HepG2 (cell line): ENCODE data around the gene CNTFR. TPM values are rescaled to one million over a fixed set of nuclear protein-coding genes. Genes with fewer than 3 reads are reported as not detected.

Experiments
- ATAC-seq: fragments of 200-7000 bp; cut with Tn5 transposase; 3 replicates; pipeline ENCODE4 v1.9.1; 2020; ENCODE audit warnings: mild to moderate bottlenecking, moderate library complexity
- BruUV-seq: library from RNA; stranded (reverse); fragments of 400-500 nt; replicated peaks from 2 replicates; lab custom pipeline; 2021; lab: Mats Ljungman, UMichigan
- CTCF ChIA-PET: fragments of 300-600 bp; formaldehyde crosslinking; extraction: SDS; loops from one replicate; lab custom pipeline; 2021; ENCODE audit warnings: low total read pairs, inconsistent platforms, low intra/inter-chr PET ratio; lab: Yijun Ruan, JAX
- POLR2A ChIA-PET: fragments of 350-600 bp; sonication (Branson Sonifier 250); formaldehyde crosslinking; loops from one replicate; lab custom pipeline; 2020; ENCODE audit warnings: antibody characterized with exemption, inconsistent platforms; lab: Yijun Ruan, JAX
- DNase-seq: peaks from one replicate; pipeline ENCODE4 v3.0.0-alpha.2; 2015; ENCODE audit warnings: low spot score
- FAIRE-seq: peaks from 3 replicates; lab custom pipeline; 2011; peaks lifted over from hg19 to GRCh38; lab: Jason Lieb, UNC
- H2AFZ ChIP-seq: one replicate; pipeline ENCODE4 v1.6.1; 2011; ENCODE audit warnings: low read length, inconsistent platforms
- H3K27ac ChIP-seq: fragments of 300-600 bp; 3 replicates; pipeline ENCODE4 v1.8.0; 2011; ENCODE audit warnings: mixed run types, mild to moderate bottlenecking, mixed read lengths, low read length, inconsistent platforms; ENCODE audit not compliant: insufficient read depth; ENCODE audit errors: extremely low read length
- H3K27me3 ChIP-seq, 2 experiments: fragments of 200-600 bp in 1 of 2; 2 replicates in 1 of 2; 3 replicates in 1 of 2; pipeline versions ENCODE4 v1.6.0 to v1.8.0; 2011; ENCODE audit warnings: low read length in 2 of 2, mild to moderate bottlenecking in 2 of 2, moderate library complexity in 2 of 2, inconsistent platforms in 1 of 2; ENCODE audit not compliant: insufficient read depth in 2 of 2, control insufficient read depth in 1 of 2
- H3K36me3 ChIP-seq, 2 experiments: fragments of 200-600 bp in 1 of 2; replicated peaks in 1 of 2; 2 replicates in 1 of 2; 3 replicates in 1 of 2; pipeline versions ENCODE4 v1.5.1 to v1.8.0; 2011; ENCODE audit warnings: low read length in 2 of 2, inconsistent platforms in 1 of 2; ENCODE audit not compliant: insufficient read depth in 2 of 2, control insufficient read depth in 1 of 2
- H3K4me1 ChIP-seq: 2 replicates; pipeline ENCODE4 v1.5.1; 2012; ENCODE audit warnings: low read length, inconsistent platforms; ENCODE audit not compliant: insufficient read depth
- H3K4me2 ChIP-seq: 2 replicates; pipeline ENCODE4 v1.6.0; 2011; ENCODE audit warnings: low read depth, low read length, inconsistent platforms
- H3K4me3 ChIP-seq, 3 experiments: fragments of 200-600 bp in 1 of 3; sonication (generic), shearing (Covaris generic) in 1 of 3; replicated peaks in 1 of 3; 2 replicates each; pipeline ENCODE4 v1.5.1; 2011 to 2016; ENCODE audit warnings: low read length in 3 of 3, inconsistent platforms in 2 of 3, low read depth in 2 of 3, mild to moderate bottlenecking in 2 of 3, control low read depth in 1 of 3, mixed read lengths in 1 of 3; ENCODE audit not compliant: insufficient read depth in 1 of 3
- H3K79me2 ChIP-seq: one replicate; pipeline ENCODE4 v1.6.1; 2011; ENCODE audit warnings: low read length, inconsistent platforms; ENCODE audit not compliant: insufficient read depth
- H3K9ac ChIP-seq: 2 replicates; pipeline ENCODE4 v1.6.0; 2011; ENCODE audit warnings: mild to moderate bottlenecking, low read depth, low read length, inconsistent platforms; ENCODE audit not compliant: insufficient read depth
- H3K9me3 ChIP-seq: 2 replicates; pipeline ENCODE4 v1.5.1; 2012; ENCODE audit warnings: mild to moderate bottlenecking, low read length
- H4K20me1 ChIP-seq: 2 replicates; pipeline ENCODE4 v1.6.0; 2011; ENCODE audit warnings: inconsistent platforms, mild to moderate bottlenecking, low read length, moderate library complexity; ENCODE audit not compliant: insufficient read depth
- MATR3 ChIP-seq: sonication (generic); formaldehyde crosslinking; IDR thresholded peaks from 2 replicates; pipeline ENCODE4 v1.4.0; 2020; ENCODE audit warnings: missing genetic modification reagents
- NFIC ChIP-seq: IDR thresholded peaks from 2 replicates; pipeline ENCODE4 v1.6.1; 2012; ENCODE audit warnings: mild to moderate bottlenecking, low read length, inconsistent platforms
- POLR2G ChIP-seq: fragments of 200-400 bp; formaldehyde crosslinking; IDR thresholded peaks from 2 replicates; pipeline ENCODE4 v1.6.1; 2018; ENCODE audit warnings: mild to moderate bottlenecking, low read depth, low read length, moderate library complexity
- STAG1 ChIP-seq: sonication (generic); formaldehyde crosslinking; IDR thresholded peaks from 2 replicates; pipeline ENCODE4 v1.4.0; 2020; ENCODE audit warnings: missing genetic modification reagents
- ZNF652 ChIP-seq: IDR thresholded peaks from 2 replicates; pipeline ENCODE4 v1.6.1; 2016; ENCODE audit warnings: low read depth, borderline replicate concordance
- ZNF780A ChIP-seq: sonication (generic); formaldehyde crosslinking; IDR thresholded peaks from 2 replicates; pipeline ENCODE4 v1.8.0; 2022; ENCODE audit warnings: mild to moderate bottlenecking, missing genetic modification reagents, moderate library complexity
- WGBS: methylation state at CpG from one replicate; pipeline ENCODE4 v1.1.6; 2017; ENCODE audit warnings: low lambda C conversion rate; 5-methylcytosine and 5-hydroxymethylcytosine counted together
- in situ Hi-C: cut with HindIII; loops from 2 replicates; pipeline ENCODE4 v1.10.0; 2017; ENCODE audit warnings: low pct_unique_long_range_greater_than_20kb; ENCODE audit not compliant: extremely low pct_ligation_motif_present
- intact Hi-C: fragments of 100-400 bp; cut with micrococcal nuclease; formaldehyde crosslinking; loops from one replicate; pipeline ENCODE4 v1.10.0; 2022; ENCODE audit not compliant: unreplicated experiment
- polyA plus RNA-seq, 8 experiments: library from polyadenylated mRNA; depleted of rRNA in 3 of 8; stranded (reverse) in 7 of 8; unstranded in 1 of 8; fragments of >200 nt; fragmentation: Illumina TruSeq in 4 of 8; extraction: Trizol in 4 of 8; gene quantifications; 2 replicates each; pipeline versions ENCODE4 v1.2.1 to v1.2.3, GENCODE V29; 2011 to 2016; ENCODE audit warnings: low read depth in 4 of 8, missing spikeins in 1 of 8, mixed read lengths in 1 of 8; ENCODE audit not compliant: insufficient read depth in 1 of 8
- total RNA-seq, 5 experiments: library from RNA; depleted of rRNA; stranded (reverse); fragments of >200 nt; fragmentation: Illumina TruSeq; extraction: Trizol; gene quantifications; 2 replicates each; pipeline ENCODE4 v1.2.3, GENCODE V29; 2016; ENCODE audit warnings: low read depth in 1 of 5
- TF ChIP-seq, protein P1 (sequence below), 2 experiments: fragments of 450-650 bp in 1 of 2; sonication (generic) in 1 of 2; formaldehyde crosslinking; IDR thresholded peaks; 2 replicates each; pipeline versions ENCODE4 v1.5.0 to v1.8.0; 2020 to 2022; ENCODE audit warnings: mild to moderate bottlenecking in 1 of 2, missing genetic modification reagents in 1 of 2
- TF ChIP-seq, protein P2 (sequence below): IDR thresholded peaks from 2 replicates; pipeline ENCODE4 v1.6.1; 2012; ENCODE audit warnings: low read length, improper control_type of control experiment

The CNTFR gene
- total and polyA plus RNA-seq, 2 of the 13 experiments (the other 11 are each of a cell fraction or from before 2014, with no cell fraction given) = not detected

DNA sequence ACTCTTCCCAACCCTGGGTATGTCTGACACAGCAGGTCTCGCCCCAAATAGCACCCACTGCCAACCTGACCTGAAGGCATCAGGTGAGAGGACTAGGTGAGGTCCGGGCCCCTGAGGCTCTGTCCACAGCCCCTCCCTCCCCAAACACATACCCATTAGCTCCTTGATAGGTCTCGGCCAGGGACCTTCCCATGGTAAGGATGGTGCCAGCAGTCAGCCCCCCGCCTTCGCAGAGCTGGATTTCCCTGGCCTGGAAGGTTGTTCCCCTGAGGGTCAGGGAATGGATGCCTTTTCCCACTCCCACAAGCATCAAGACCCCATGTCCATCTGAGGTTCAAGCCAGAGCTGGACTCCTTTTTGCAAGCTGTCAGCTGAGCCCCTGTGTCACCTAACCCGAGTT, 69.4 kb downstream of the CNTFR start:
- Histone ChIP-seq H3K79me2 (no peaks in the 10 kb centered on the region), H3K27ac (no peak overlapping the region), H3K4me3 (no peak overlapping the region), H3K4me1 (peaks cover 14% of the 10 kb centered on the region), H3K9ac (no peak overlapping the region), H2AFZ (no peak overlapping the region), H4K20me1 (no peaks in the 10 kb centered on the region), H3K9me3 (no peaks in the 10 kb centered on the region), H3K4me2 (no peak overlapping the region), H3K36me3 (no peaks in the 10 kb centered on the region), H3K27me3 (peaks cover 12 to 42% of the 10 kb centered on the region in 2 experiments; a peak in 3 of 5 replicates)
- no peak for ATAC-seq
- CTCF ChIA-PET = no interaction called here
- BruUV-seq = no TSS peak
- POLR2A ChIA-PET = no interaction called here
- no peak for FAIRE-seq
- WGBS = 32% methylated on average over 4 of the region's 6 CpGs
- no peak for DNase-seq
- intact Hi-C loops = no loop called here
- TF ChIP-seq MATR3 (CRISPR knock-in tag) (no peak), ZNF780A (CRISPR knock-in tag) (no peak), NFIC (no peak)
- TF ChIP-seq, protein P1, sequence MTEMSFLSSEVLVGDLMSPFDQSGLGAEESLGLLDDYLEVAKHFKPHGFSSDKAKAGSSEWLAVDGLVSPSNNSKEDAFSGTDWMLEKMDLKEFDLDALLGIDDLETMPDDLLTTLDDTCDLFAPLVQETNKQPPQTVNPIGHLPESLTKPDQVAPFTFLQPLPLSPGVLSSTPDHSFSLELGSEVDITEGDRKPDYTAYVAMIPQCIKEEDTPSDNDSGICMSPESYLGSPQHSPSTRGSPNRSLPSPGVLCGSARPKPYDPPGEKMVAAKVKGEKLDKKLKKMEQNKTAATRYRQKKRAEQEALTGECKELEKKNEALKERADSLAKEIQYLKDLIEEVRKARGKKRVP (CRISPR knock-in tag; IDR thresholded peaks at IDR 0.05) = no peak
- in situ Hi-C loops = no loop called here

DNA sequence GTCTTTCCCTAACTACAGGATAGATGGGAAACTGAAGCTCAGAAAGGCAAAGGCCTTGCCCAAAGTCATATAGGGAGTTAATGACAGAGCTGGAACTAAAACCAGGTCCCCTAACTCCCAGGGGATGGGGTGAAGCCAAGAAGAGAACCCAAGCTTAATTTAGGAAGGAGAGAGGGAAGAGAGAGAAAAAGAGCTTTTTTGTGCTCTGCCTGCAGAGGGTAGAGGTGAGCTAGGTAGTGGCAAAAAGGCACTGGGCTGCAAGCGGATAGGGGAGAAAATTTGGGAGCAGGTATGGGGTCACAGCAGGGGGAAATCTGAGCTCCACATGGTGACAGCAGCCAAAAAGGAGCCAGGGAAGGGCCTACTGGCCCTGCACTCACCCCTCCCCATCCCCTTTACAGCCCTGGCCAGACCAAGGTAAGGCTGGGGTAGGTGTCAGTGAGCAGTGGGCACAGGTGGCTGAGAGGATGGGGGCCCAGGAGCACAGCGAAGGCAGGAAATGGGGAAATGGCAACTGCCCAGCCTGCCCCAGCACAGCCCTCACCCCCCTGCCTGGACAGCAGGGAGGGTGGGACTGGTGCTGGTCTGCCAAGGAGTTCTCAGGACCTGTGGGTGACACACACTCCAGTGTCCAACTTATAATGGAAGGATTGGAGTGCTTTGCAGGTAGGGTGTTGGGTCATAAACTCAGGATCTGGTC, 70.1 kb downstream of the CNTFR start:
- in situ Hi-C loops = no loop called here
- 58% methylated on average over 1 of the region's 2 CpGs for WGBS
- ChIA-PET POLR2A (no interaction called here), CTCF (no interaction called here)
- FAIRE-seq (no peak), DNase-seq (no peak), ATAC-seq (no peak)
- Histone ChIP-seq H2AFZ (no peak overlapping the region), H3K4me2 (no peak overlapping the region), H3K27ac (no peak overlapping the region), H3K36me3 (no peaks in the 10 kb centered on the region), H4K20me1 (no peaks in the 10 kb centered on the region), H3K79me2 (no peaks in the 10 kb centered on the region), H3K27me3 (peaks cover 12 to 47% of the 10 kb centered on the region in 2 experiments; a peak in 3 of 5 replicates), H3K4me1 (peaks cover 14% of the 10 kb centered on the region), H3K4me3 (no peak overlapping the region), H3K9ac (no peak overlapping the region), H3K9me3 (no peaks in the 10 kb centered on the region)
- TF ChIP-seq STAG1 (peak; percentile 12; the same call in 1 of the 2 replicates), POLR2G (no peak), ZNF652 (CRISPR knock-in tag) (no peak)
- TF ChIP-seq, protein P2, sequence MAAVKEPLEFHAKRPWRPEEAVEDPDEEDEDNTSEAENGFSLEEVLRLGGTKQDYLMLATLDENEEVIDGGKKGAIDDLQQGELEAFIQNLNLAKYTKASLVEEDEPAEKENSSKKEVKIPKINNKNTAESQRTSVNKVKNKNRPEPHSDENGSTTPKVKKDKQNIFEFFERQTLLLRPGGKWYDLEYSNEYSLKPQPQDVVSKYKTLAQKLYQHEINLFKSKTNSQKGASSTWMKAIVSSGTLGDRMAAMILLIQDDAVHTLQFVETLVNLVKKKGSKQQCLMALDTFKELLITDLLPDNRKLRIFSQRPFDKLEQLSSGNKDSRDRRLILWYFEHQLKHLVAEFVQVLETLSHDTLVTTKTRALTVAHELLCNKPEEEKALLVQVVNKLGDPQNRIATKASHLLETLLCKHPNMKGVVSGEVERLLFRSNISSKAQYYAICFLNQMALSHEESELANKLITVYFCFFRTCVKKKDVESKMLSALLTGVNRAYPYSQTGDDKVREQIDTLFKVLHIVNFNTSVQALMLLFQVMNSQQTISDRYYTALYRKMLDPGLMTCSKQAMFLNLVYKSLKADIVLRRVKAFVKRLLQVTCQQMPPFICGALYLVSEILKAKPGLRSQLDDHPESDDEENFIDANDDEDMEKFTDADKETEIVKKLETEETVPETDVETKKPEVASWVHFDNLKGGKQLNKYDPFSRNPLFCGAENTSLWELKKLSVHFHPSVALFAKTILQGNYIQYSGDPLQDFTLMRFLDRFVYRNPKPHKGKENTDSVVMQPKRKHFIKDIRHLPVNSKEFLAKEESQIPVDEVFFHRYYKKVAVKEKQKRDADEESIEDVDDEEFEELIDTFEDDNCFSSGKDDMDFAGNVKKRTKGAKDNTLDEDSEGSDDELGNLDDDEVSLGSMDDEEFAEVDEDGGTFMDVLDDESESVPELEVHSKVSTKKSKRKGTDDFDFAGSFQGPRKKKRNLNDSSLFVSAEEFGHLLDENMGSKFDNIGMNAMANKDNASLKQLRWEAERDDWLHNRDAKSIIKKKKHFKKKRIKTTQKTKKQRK = no peak
- intact Hi-C loops = no loop called here
- BruUV-seq = no TSS peak
